Activated CD8-positive, alpha-beta memory T cell treated with anti-CD3 and anti-CD28 coated beads for 36 hours (primary cell): Measurements from ENCODE around the gene APOE. TPM values are rescaled to one million over a fixed set of nuclear protein-coding genes. Genes with fewer than 3 reads are reported as not detected.
"Not testable (repeated sequence)": the region's sequence is repeated elsewhere in the genome, so short reads cannot be mapped to it uniquely, and the experiment has no call there.

Source experiments
- CTCF ChIA-PET: fragments of 350-600 bp; sonication (Branson Sonifier 250); formaldehyde crosslinking; loops from one replicate; lab custom pipeline; 2021; ENCODE audit warnings: antibody characterized with exemption; lab: Charles Lee
- POLR2A ChIA-PET: fragments of 350-600 bp; sonication (Branson Sonifier 250); formaldehyde crosslinking; loops from one replicate; lab custom pipeline; 2021; ENCODE audit warnings: antibody characterized with exemption; lab: Charles Lee
- total RNA-seq, 2 experiments: library from RNA; stranded (reverse); gene quantifications; one replicate each; pipeline ENCODE4 v1.2.3, GENCODE V29; 2021

The APOE gene
- total RNA-seq, result under 1 TPM; 0.32 to 0.34 TPM

GRCh38 chr19:44905437-44906160, at the start of gene APOE:
TSS of gene APOE (plus strand) at chr19:44905796. CDS start at chr19:44906625, 829 bp downstream.
- POLR2A ChIA-PET, result interaction anchor here (0.5 to 0.6 kb wide), 3 partner anchors 58 to 241 kb away, joined by 4 to 6 read pairs (median 5); no protein-coding TSS in a partner anchor
- CTCF ChIA-PET, result interaction anchor here (0.7 to 2.3 kb wide), 6 partner anchors 7 to 153 kb away, joined by 3 to 8 read pairs (median 5); no protein-coding TSS in a partner anchor

- CTCF ChIA-PET, result no interaction called here
- POLR2A ChIA-PET, result interaction anchor here (0.6 kb wide), 1 partner anchor 115 kb away, joined by 4 read pairs; no protein-coding TSS in a partner anchor
Observed at GRCh38 chr19:44856421-44857083, 49.0 kb upstream of the APOE start.

- CTCF ChIA-PET, result interaction anchor here (0.6 kb wide), 1 partner anchor 59 kb away, joined by 6 read pairs; no protein-coding TSS in a partner anchor
- POLR2A ChIA-PET, result no interaction called here
Observed at GRCh38 chr19:44857837-44858236, 47.8 kb upstream of the APOE start.

- CTCF ChIA-PET, POLR2A ChIA-PET: not testable (repeated sequence)
Observed at GRCh38 chr19:44861576-44861975, 44.0 kb upstream of the APOE start.

GRCh38 chr19:44863990-44864389, 41.6 kb upstream of the APOE start:
- POLR2A ChIA-PET, result no interaction called here
- CTCF ChIA-PET, result no interaction called here

- POLR2A ChIA-PET, result no interaction called here
Observed at GRCh38 chr19:44865196-44865767, 40.3 kb upstream of the APOE start.

GRCh38 chr19:44866664-44867063, 38.9 kb upstream of the APOE start:
- CTCF ChIA-PET, result interaction anchor here (0.9 kb wide), 1 partner anchor 90 kb away, joined by 3 read pairs; no protein-coding TSS in a partner anchor
- POLR2A ChIA-PET, result no interaction called here

More at GRCh38 chr19:44865196-44865767, 40.3 kb upstream of the APOE start:
- CTCF ChIA-PET, result no interaction called here

- POLR2A ChIA-PET, result no interaction called here
- CTCF ChIA-PET, result no interaction called here
Observed at GRCh38 chr19:44867578-44867977, 38.0 kb upstream of the APOE start.

GRCh38 chr19:44869733-44870470, 35.7 kb upstream of the APOE start:
- ChIA-PET POLR2A (interaction anchor here (1.1 kb wide), 1 partner anchor 21 kb away, joined by 6 read pairs; the partner anchor contains the start of gene TOMM40), CTCF (no interaction called here)

GRCh38 chr19:44871809-44872208, 33.8 kb upstream of the APOE start:
- CTCF ChIA-PET, result no interaction called here
- POLR2A ChIA-PET, result no interaction called here

GRCh38 chr19:44872661-44873060, 32.9 kb upstream of the APOE start:
- CTCF ChIA-PET, result no interaction called here
- POLR2A ChIA-PET, result no interaction called here

GRCh38 chr19:44874317-44874716, 31.3 kb upstream of the APOE start:
- POLR2A ChIA-PET, result no interaction called here
- CTCF ChIA-PET, result no interaction called here

- ChIA-PET POLR2A (no interaction called here), CTCF (interaction anchor here (0.8 kb wide), 1 partner anchor 9 kb away, joined by 3 read pairs; no protein-coding TSS in a partner anchor)
Observed at GRCh38 chr19:44875666-44876451, 29.7 kb upstream of the APOE start.

GRCh38 chr19:44876930-44877535, 28.6 kb upstream of the APOE start:
- ChIA-PET POLR2A (no interaction called here), CTCF (no interaction called here)

- POLR2A ChIA-PET, result no interaction called here
- CTCF ChIA-PET, result interaction anchor here (0.6 kb wide), 1 partner anchor 12 kb away, joined by 3 read pairs; no protein-coding TSS in a partner anchor
Observed at GRCh38 chr19:44878120-44878865, 27.3 kb upstream of the APOE start.

GRCh38 chr19:44879309-44880065, 26.1 kb upstream of the APOE start:
- CTCF ChIA-PET, result no interaction called here
- POLR2A ChIA-PET, result no interaction called here

- CTCF ChIA-PET, result no interaction called here
- POLR2A ChIA-PET, result no interaction called here
Observed at GRCh38 chr19:44882063-44882462, 23.5 kb upstream of the APOE start.
